Aorta (tissue), 5 donors: ENCODE measurements around the gene PPM1E. TPM values are rescaled to one million over a fixed set of nuclear protein-coding genes. Genes with fewer than 3 reads are reported as not detected.

Experiments
- ATAC-seq: fragments of 200-7000 bp; cut with Tn5 transposase; one replicate; pipeline ENCODE4 v1.9.1; 2022; ENCODE audit warnings: moderate library complexity; ENCODE audit not compliant: low FRiP score
- DNase-seq, 2 donors: peaks; one replicate each; pipeline ENCODE4 v3.0.0-alpha.2; 2020
- H3K27ac ChIP-seq, 2 donors: one replicate each; pipeline ENCODE4 v1.5.1; 2013; ENCODE audit warnings: low read length in 2 of 2, mild to moderate bottlenecking in 2 of 2, moderate library complexity in 2 of 2, control low read depth in 1 of 2, inconsistent platforms in 1 of 2, low read depth in 1 of 2
- H3K27me3 ChIP-seq, 2 donors: one replicate each; pipeline ENCODE4 v1.6.1; 2013; ENCODE audit warnings: control low read depth in 1 of 2, low read length in 1 of 2, mild to moderate bottlenecking in 1 of 2, moderate library complexity in 1 of 2; ENCODE audit not compliant: insufficient read depth in 2 of 2, control insufficient read depth in 1 of 2
- H3K36me3 ChIP-seq, 2 donors: one replicate each; pipeline ENCODE4 v1.6.1; 2013; ENCODE audit warnings: control low read depth in 1 of 2, low read length in 1 of 2, mild to moderate bottlenecking in 1 of 2; ENCODE audit not compliant: insufficient read depth in 2 of 2, control insufficient read depth in 1 of 2
- H3K4me1 ChIP-seq, 2 donors: one replicate each; pipeline ENCODE4 v1.6.1; 2013; ENCODE audit warnings: low read length in 2 of 2, control low read depth in 1 of 2, mild to moderate bottlenecking in 1 of 2, moderate library complexity in 1 of 2; ENCODE audit not compliant: insufficient read depth in 2 of 2, control insufficient read depth in 1 of 2
- H3K4me3 ChIP-seq, 2 donors: one replicate each; pipeline ENCODE4 v1.5.1; 2013; ENCODE audit warnings: low read length in 2 of 2, control low read depth in 1 of 2, mild to moderate bottlenecking in 1 of 2
- H3K9me3 ChIP-seq: one replicate; pipeline ENCODE4 v1.6.1; 2013; ENCODE audit warnings: mild to moderate bottlenecking, low read length; ENCODE audit not compliant: control insufficient read depth
- WGBS, 2 donors: extraction: QIAGEN DNeasy Blood & Tissue Kit; methylation state at CpG; one replicate each; pipeline ENCODE4 v1.1.7; 2013; 5-methylcytosine and 5-hydroxymethylcytosine counted together
- intact Hi-C, 2 donors: fragments of 100-400 bp; cut with DNase I; formaldehyde crosslinking; loops; one replicate each; pipeline versions ENCODE4 v1.14.2 to v1.15.0; 2022
- polyA plus RNA-seq, 2 donors: library from polyadenylated mRNA; stranded (reverse); fragments of 200-250 nt; gene quantifications; one replicate each; pipeline ENCODE4 v1.2.3, GENCODE V29; 2013
- total RNA-seq, 2 donors: library from RNA; stranded (reverse); fragmentation: NEBNext Ultra II Directional; extraction: Animal tissue kit (Norgen Biotek cat#: 25700); gene quantifications; one replicate each; pipeline ENCODE4 v1.2.1, GENCODE V29; 2021
- donor health status: healthy with polysubstance abuse.
- donor health status: Bipolar disorder and iron deficiency.
- donor health status: DM: no; HTN: no; CAD: no.
- donor health status: DM: no; HTN: no; CAD: no.
- donor health status: DM: yes; HTN: yes; CAD: no.

Gene PPM1E
- total and polyA plus RNA-seq, 4 donors: 0.06 to 0.21 TPM; not detected in 2

DNA sequence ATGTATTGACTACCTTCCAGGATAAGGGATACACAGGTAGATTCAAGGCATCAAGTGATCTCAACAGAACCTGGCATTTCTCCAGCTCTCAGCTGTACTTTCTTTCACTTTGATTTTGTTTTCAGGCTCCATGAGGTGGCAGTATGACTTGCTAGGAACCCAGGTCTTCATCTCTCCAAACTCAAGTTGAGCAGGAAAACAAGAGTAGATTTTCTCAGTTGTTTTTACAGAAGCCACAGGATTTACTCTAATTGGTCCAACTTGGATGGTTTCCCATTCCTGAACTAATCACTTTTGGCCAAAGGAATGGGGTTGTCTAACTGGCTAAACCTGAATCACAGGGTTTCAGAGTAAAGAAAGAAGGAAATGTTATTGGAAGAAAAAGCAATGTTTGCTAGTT, 204.4 kb downstream of the PPM1E start:
- no peaks in the 10 kb centered on the region for H3K9me3 ChIP-seq
- no peaks in the 10 kb centered on the region for H3K36me3 ChIP-seq
- DNase-seq (no peak), ATAC-seq (no peak)
- H3K4me3 ChIP-seq: no peak overlapping the region
- no peak overlapping the region for H3K27ac ChIP-seq
- intact Hi-C loops: no loop called here
- no peaks in the 10 kb centered on the region for H3K27me3 ChIP-seq
- no peaks in the 10 kb centered on the region for H3K4me1 ChIP-seq

DNA sequence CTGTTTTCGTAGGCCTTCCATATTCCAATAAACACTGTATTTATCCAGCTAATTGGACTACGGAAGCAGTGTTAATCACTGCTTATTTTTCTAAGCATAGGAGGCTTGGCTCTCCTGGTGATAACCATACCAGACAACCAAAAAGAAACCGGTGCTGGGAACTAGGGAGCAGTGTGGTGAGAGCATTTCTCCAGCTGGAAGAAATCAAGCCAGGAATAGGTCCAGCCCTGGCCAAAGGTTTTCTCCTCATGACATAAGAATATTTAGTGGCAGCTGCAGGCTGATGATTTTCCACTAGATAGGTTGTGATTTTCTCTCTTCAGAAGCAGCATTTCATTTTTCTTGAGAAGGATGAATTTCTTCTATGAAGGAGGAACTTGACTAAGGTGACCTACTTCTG, 209.6 kb downstream of the PPM1E start:
- ATAC-seq (no peak), DNase-seq (no peak)
- intact Hi-C loops: no loop called here
- Histone ChIP-seq H3K4me3 (no peak overlapping the region), H3K27me3 (no peaks in the 10 kb centered on the region), H3K27ac (no peak overlapping the region), H3K9me3 (no peaks in the 10 kb centered on the region), H3K36me3 (no peaks in the 10 kb centered on the region), H3K4me1 (no peaks in the 10 kb centered on the region)
- 47 to 55% methylated on average over 3 of the region's 3 CpGs for WGBS, 2 donors

DNA sequence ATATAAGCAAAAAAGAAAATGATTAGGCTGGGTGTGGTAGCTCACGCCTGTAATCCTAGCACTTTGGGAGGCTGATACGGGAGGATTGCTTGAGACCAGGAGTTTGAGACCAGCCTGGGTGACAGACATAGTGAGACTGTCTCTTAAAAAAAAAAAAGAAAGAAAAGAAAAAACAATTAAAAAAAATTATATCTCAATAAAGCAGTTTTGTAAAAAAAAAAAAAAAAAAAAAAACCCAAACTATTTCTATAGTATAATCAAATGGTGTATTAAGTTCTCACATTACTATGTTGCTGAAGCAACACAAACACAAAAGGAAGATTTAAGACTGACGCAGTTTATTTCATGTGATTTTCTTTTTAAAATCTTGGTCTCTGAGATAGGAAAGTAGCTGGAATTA, 210.6 kb downstream of the PPM1E start:
- WGBS, 2 donors: 90 to 91% methylated on average over 3 of the region's 3 CpGs
- Histone ChIP-seq H3K4me3 (no peak overlapping the region), H3K27ac (no peak overlapping the region), H3K36me3 (no peaks in the 10 kb centered on the region), H3K4me1 (no peaks in the 10 kb centered on the region), H3K27me3 (no peaks in the 10 kb centered on the region), H3K9me3 (no peaks in the 10 kb centered on the region)
- DNase-seq (no peak), ATAC-seq (no peak)
- intact Hi-C loops: no loop called here

DNA sequence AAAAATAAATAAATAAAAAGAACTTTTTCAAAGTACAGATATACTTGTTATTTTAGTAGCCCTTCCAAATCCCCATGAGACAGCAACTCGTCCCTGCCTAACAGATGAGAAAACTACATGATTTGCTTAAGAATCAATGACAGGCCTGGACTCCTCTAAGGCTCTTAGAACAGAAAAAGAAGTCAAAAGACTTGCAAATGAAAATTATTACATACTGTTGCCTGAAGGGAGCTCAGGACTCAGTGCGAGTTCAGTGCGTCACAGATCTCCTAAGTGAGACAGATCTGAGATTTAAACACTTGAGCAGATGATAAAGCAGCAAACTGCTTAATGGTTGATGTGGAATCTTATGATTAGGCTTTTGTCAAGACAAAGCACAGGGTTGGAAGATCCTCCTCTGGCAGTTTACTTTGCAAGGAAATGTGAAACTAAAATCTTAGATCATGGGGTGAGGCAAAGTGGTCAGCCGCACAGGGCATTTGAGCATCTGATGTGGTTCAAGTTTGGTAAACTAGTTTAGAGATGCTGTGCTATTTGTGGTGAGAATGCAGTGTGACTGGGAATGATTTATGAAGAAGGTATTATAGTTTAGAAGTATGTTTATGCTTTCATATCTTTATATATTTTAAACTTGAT, 212.9 kb downstream of the PPM1E start:
- Histone ChIP-seq H3K27me3 (no peaks in the 10 kb centered on the region), H3K9me3 (no peaks in the 10 kb centered on the region), H3K36me3 (no peaks in the 10 kb centered on the region), H3K4me3 (no peak overlapping the region), H3K4me1 (no peaks in the 10 kb centered on the region), H3K27ac (no peak overlapping the region)
- WGBS, 2 donors: 71 to 73% methylated on average over 4 of the region's 4 CpGs
- DNase-seq (no peak), ATAC-seq (no peak)
- intact Hi-C loops: no loop called here

DNA sequence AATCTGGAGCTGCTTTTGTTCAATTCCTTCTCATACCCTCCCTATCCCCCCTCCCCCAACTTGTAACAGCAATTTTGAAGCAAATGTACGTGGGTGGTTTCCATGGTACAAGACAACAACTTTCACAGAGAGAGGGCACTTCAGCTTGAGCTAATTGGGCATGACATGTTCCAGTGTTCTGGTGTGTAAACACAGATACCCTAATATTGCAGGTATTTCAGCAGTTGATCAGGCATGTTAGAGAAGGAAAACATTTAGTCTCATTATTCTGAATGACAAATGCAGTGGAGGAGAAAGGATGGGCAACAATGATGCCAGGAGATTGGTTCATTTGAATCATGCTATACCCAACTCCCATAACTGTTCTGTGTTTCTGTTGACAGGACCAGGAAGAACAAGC, 213.5 kb downstream of the PPM1E start:
- DNase-seq: no peak
- Histone ChIP-seq H3K27me3 (no peaks in the 10 kb centered on the region), H3K27ac (no peak overlapping the region), H3K4me3 (no peak overlapping the region), H3K9me3 (no peaks in the 10 kb centered on the region), H3K36me3 (no peaks in the 10 kb centered on the region), H3K4me1 (no peaks in the 10 kb centered on the region)
- intact Hi-C loops: no loop called here
- no peak for ATAC-seq
- 41 to 46% methylated on average over 1 of the region's 1 CpG for WGBS, 2 donors

DNA sequence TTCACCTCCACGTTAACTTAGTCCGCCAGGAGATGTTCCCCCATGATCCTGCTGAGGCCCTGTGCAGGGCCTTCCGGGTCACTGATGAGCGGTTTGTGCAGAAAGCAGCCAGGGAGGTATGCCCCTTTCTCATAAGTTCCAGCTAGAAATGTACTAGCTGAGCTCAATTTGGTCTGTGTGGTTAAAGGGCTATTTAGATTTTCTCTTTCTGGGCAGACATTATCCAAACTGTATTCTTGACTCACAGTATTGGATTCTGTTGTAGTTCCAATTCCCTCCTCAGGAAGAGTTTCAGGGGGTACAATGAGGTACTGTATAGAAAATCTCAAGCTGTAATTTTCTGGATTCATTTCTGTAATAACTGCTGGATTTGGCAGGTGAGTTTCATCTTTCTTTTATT, 214.0 kb downstream of the PPM1E start:
- no peaks in the 10 kb centered on the region for H3K4me1 ChIP-seq
- no peak overlapping the region for H3K4me3 ChIP-seq
- 92 to 93% methylated on average over 4 of the region's 4 CpGs for WGBS, 2 donors
- no peaks in the 10 kb centered on the region for H3K27me3 ChIP-seq
- no peaks in the 10 kb centered on the region for H3K36me3 ChIP-seq
- H3K9me3 ChIP-seq: no peaks in the 10 kb centered on the region
- intact Hi-C loops: no loop called here
- no peak overlapping the region for H3K27ac ChIP-seq
- ATAC-seq: no peak
- no peak for DNase-seq

DNA sequence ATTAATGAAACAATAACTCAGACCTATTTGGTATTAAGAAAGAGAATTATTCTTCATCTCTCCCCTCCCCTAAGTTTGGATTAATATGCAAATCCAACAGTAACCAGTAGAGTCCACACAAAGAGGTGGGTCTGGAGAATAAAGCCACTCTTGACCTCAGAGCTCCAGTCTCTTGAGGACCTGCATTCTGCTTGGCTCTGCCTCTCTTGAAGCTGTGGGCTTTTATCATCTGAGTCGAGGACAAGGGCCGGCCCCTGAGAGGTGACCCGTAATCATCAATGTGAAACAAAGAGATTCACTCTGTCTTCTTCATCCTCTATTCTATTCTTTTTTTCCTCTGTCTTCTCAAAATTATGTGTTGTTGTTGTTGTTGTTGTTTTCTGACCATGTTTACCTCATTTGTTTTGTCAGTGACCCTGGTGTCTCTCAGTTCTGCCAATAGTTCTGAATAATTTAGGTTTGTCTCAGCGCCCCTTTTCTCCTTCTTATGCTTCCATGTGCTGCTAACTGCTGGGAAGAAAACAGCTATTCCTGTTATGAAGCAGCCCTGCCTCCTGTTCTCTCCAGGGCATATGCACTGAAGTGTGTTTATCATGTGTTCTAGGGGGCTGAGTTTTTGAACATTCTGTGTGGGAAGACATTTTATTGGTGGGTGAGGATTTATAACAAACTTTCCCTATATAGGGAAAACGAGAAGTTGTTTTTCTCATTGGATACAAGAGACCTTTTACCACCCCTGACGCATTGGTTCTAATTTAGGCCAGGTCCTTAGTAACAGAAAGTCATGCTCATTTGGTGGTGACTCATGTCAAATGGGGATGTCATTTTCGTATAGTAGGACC, 215.2 kb downstream of the PPM1E start:
- intact Hi-C loops: no loop called here
- ATAC-seq: no peak
- WGBS, 2 donors: 60 to 63% methylated on average over 7 of the region's 7 CpGs
- H3K27ac ChIP-seq: no peak overlapping the region
- H3K27me3 ChIP-seq: no peaks in the 10 kb centered on the region
- H3K36me3 ChIP-seq: no peaks in the 10 kb centered on the region
- H3K4me1 ChIP-seq: no peaks in the 10 kb centered on the region
- DNase-seq: no peak
- no peak overlapping the region for H3K4me3 ChIP-seq
- H3K9me3 ChIP-seq: no peaks in the 10 kb centered on the region

DNA sequence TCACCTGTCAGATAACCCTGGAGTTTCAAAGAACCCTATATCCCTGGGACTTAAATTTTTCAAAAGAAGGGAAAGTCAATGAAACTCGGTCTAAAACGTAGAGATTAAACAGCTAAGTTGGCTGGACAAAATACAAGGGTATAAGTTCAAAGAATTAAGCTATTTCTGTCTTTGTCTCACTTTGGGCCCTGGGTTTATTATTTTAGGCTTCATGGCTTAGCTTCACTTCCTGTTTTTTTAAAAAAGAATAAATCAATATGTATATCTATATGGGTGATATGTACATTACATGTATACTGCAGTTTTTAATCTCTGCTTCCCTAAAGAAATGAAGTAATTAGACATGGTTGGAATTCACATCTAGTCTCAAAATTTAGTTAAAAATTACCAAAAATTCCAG, 218.7 kb downstream of the PPM1E start:
- 25 to 37% methylated on average over 2 of the region's 2 CpGs for WGBS, 2 donors
- no peak overlapping the region for H3K27ac ChIP-seq
- H3K4me1 ChIP-seq: no peaks in the 10 kb centered on the region
- DNase-seq (no peak), ATAC-seq (no peak)
- no peaks in the 10 kb centered on the region for H3K27me3 ChIP-seq
- H3K36me3 ChIP-seq: no peaks in the 10 kb centered on the region
- intact Hi-C loops: no loop called here
- no peak overlapping the region for H3K4me3 ChIP-seq
- no peaks in the 10 kb centered on the region for H3K9me3 ChIP-seq

DNA sequence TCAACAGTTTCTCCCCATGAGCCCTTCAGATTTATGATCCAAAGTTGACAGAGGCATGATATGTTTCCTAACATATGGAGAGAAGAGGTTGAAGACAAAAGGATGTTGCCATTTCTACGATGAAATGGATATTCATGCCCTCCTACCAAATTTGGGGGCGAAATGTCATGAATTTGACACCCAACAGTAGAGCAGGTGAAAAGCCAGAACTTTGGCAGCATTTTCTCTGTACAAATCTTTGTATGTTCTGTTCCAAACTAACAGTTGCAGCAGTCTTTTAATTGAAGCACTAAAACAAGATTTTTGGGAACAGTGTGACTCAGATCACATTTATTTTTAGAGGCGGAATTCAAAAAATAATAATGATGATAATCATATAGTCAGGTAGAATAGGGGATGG, 220.9 kb downstream of the PPM1E start:
- no peak for ATAC-seq
- Histone ChIP-seq H3K27me3 (no peaks in the 10 kb centered on the region), H3K36me3 (no peaks in the 10 kb centered on the region), H3K27ac (no peak overlapping the region), H3K9me3 (no peaks in the 10 kb centered on the region), H3K4me1 (no peaks in the 10 kb centered on the region), H3K4me3 (no peak overlapping the region)
- WGBS, 2 donors: 81 to 84% methylated on average over 3 of the region's 3 CpGs
- no peak for DNase-seq
- intact Hi-C loops: no loop called here
